ENCODE results near the gene NSFL1C.
"Not testable (repeated sequence)": the region's sequence is repeated elsewhere in the genome, so short reads cannot be mapped to it uniquely, and the experiment has no call there.

The NSFL1C gene

DNA sequence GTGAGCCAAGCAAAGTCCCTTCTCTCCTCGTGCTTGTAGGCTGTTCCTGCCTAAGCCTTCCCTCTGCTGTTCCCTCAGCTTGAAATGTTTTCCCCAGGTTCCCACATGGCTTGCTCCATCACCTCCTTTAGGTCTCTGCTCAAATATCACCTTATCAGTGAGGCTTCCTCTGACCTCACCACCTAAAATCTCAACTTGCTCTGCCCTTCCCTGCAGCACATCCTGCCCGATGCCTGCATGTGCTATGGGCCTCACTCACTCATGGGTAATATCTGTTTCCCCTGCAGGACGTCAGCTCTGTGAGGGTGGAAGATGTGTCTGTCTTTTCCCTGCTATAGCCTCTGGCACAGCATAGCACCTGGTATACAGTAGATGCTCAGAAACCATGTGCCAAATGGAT, 43.9 kb downstream of the NSFL1C start:
- DNase-seq = no peak

DNA sequence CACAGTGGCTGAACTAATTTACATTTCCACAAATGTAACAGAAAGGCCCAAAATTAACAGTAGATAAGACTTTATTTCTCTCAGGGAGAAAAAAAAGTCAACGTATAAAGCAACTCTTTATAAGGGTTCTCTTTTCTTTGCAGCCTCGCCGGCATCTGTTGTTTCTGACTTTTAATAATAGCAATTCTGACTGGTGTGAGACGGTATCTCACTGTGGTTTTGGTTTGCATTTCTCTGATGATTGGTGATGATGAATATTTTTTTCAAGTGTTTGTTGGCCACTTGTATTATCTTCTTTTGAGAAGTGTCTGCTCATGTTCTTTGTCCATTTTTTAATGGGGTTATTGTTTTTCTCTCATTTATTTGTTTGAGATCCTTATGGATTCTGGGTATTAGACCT, 46.6 kb downstream of the NSFL1C start:
- DNase-seq = no peak

DNA sequence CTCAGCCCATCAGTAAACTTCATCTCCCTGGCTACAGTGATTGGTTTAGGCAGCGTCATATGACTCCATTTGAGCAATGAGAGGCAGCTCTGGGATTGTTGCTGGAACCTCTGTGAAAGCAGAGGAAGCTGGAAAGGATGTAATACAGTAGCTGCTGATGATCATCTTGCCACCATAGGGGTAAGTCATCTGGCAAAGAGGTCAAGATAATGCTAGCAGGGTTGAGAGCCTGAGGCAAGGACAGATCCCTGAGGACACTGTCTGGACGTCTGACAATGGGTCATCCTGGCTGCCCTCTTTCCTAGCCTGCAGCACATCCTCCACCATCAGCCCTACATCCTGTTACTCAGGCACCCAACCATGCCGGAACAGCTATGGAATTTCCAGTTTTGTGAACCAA, 48.3 kb downstream of the NSFL1C start:
- DNase-seq = no peak

DNA sequence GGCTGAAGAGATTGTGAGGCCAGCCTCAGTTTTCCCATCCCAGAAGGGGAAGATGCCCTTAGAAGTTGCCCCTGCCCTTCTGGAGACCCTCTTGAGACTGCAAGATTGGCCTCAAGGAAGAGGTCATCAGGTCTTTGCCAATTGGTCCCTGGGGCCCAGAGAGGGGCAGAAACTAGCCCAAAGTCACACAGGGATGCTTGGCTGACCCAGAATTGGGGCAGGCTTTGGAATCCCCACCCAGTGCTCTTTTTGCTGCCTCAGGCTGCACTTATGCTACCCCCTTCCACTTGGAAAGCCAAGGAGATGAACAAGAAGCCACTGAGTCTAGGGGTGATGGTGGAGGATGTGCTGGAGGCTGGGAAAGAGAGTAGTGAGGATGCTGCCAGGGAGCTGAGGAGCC, 48.9 kb downstream of the NSFL1C start:
- DNase-seq = no peak

- no peak for DNase-seq
Observed at GRCh38 chr20:1417273-1417672, 49.4 kb downstream of the NSFL1C start.

- no peak for DNase-seq
Observed at GRCh38 chr20:1415667-1416468, 50.8 kb downstream of the NSFL1C start.

GRCh38 chr20:1414982-1415381, 51.7 kb downstream of the NSFL1C start:
- no peak for DNase-seq

GRCh38 chr20:1405801-1406200, 60.8 kb downstream of the NSFL1C start:
- DNase-seq = no peak

DNA sequence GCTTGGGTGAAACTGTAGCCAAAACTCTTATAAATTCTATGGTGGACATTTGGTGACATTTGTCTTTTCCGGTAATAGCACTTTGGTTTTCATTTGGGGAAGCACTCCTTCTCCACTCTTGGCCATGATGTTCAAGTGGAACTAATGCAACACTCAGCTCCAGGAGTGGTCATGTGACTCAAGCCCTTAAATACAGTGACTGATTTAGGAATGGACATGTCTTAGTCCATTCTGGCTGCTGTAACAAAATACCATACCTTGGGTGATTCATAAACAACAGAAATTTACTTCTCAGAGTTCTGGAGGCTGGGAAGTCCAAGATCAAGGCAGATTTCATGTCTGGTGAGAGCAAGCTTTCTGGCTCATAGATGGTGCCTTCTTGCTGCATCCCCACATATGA, 63.0 kb downstream of the NSFL1C start:
- DNase-seq = no peak

DNA sequence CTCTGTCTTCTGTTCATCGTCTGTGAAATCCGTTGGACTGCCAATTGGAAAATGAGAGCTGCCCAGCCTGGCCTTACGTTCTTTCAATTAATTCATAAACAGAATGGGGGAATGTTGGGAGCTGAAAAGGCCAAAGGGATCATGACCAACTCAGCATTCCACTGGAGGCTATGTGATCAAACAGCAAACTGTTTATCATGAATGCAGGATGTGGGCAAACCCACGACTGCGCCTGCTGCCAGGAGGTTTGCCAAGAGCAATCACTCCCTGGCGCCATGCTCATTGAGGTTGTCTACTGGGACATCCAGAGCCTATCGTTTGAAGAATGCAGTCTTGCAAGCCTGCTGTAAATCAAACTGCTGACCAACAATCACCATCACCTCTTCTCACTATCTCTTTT, 64.5 kb downstream of the NSFL1C start:
- no peak for DNase-seq

- DNase-seq = no peak
Observed at GRCh38 chr20:1401451-1401907, 65.2 kb downstream of the NSFL1C start.

DNA sequence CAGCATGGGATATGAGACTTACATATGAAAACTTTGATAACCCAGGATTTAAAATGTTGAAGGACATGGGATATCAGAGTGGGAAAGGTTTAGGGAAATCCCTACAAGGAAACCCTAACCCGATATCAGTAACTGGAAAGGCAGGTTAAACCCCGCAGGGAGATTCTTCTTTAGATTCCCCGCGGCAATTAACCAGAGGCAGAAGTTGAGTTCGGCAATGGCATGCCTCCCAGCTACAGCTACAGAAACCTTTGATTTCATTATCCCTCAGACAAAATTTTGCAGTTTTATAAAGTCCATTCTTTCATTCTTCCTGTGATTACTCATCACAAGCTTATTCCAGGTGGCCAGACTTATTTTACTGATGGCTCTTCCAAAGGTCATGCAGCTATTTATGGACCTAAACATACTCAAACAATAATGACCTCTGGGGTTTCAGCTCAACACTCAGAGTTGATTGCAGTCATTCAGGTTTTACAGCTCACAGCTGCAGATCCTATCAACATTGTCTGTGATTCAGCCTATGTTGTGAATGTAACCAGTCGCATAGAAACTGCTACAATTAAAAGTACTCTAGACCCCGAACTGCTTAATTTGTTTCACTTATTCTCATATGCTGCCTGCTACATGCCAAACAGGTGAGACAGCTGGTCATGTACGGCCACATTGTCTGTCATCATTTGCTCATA, 66.8 kb downstream of the NSFL1C start:
- peak; percentile 27 to 58 for DNase-seq

DNA sequence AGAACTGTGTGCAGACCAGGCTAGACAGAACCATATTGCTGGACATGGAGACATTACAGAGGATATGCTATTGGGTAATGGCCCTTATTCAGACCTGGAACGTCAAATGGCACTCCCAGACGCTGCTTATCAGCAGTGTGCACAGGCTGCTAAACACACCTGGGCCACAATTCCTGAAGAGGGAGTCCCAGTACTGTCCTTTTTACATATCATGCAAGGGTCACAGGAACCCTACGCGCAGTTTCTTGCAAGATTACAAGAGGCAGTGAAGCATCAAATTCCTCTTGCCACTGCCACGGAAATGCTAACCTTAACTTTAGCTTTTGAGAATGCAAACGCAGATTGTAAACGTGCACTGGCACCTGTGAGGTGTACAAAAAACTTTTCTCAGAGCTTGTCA, 68.5 kb downstream of the NSFL1C start:
- not testable (repeated sequence) for DNase-seq

DNA sequence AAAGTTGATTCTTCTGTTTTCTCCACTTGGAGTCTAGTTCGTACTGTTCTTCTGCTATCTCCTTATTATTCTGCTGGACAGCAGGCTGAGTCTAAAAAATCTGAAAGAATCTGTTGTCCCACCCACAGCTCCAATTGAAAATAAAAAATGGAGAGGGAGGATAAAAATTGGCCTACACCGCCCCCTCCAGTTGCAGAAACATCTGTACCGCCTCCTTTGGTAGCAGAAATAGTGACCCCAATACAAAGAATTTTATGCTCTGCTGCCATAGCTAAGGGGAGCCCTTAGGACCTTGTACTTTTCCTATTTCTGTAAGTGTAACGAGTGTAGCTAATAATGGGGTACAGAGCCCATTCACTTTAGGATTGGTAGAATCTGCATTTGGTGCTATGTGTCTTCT, 68.9 kb downstream of the NSFL1C start:
- no peak for DNase-seq

DNA sequence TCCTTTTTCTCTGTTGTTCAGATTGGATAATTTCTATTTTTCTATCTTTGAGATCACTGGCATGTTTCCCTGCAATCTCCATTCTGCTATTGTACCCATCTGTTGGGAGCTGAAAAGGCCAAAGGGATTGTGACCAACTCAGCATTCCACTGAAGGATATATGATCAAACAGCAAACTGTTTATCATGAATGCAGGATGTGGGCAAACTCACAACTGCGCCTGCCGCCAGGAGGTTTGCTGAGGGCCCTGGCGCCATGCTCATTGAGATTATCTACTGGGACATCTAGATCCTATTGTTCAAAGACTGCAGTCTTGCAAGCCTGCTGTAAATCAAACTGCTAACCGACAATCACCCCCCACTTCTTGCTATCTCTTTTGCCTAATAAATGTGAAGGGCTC, 69.9 kb downstream of the NSFL1C start:
- no peak for DNase-seq

GRCh38 chr20:1396264-1396663, 70.4 kb downstream of the NSFL1C start:
- DNase-seq = no peak

DNA sequence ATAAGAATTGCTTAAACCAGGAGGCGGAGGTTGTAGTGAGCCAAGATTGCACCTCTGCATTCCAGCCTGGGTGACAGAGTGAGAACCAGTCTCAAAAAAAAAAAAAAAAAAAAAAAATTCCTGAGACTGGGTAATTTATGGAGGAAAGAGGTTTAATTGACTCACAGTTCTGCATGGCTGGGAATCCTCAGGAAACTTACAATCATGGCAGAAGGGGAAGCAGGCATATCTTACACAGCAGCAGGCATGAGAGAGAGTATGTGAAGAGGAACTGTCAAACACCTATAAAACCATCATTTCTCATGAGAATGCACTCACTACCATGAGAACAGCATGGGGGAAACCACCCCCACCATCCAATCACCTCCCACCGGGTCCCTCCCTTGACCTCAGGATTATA, 72.0 kb downstream of the NSFL1C start:
- DNase-seq = no peak

DNA sequence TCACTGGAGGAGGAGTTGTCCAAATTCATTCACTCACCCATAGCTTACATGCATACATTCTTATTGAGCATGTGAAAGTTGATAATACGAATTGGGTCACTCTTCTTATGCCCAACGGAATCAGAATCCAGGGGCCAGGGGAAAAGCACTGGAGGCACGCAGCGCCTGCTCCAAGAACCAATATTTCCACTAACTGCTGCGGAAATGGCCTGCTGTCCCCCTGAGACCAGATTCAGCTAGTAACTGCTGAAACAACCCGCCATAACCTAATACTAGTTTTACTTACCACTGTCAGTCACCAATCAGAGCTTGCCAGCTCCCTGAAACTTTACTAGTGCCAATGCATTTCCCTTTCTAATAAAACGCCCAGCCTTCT, 73.2 kb downstream of the NSFL1C start:
- no peak for DNase-seq

GRCh38 chr20:1392693-1393506, 73.7 kb downstream of the NSFL1C start, which contains the start of gene FKBP1A:
TSS of gene FKBP1A (minus strand) at chr20:1393054. CDS start at chr20:1392998, 56 bp downstream.
- DNase-seq = peak; percentile 83 to 90

DNA sequence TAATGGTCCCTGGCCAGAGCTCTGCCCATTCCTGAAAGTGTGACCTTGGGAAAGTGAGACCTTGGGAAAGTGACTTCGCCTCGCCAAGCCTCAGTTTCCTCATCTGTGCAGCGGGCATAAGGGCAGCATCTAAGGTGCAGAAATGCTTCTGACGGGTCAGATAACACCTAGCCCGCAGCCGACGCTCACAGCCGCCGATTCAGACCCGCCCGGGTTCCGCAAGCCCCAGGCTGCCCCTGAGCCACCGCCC, 74.3 kb downstream of the NSFL1C start:
- DNase-seq = no peak
